Brain microvascular endothelial cell (primary cell): ENCODE data around the gene ARHGAP45.

Source experiments
- DNase-seq: peaks from one replicate; pipeline ENCODE4 v3.0.0-alpha.2; 2020
- H3K27ac ChIP-seq: fragments of 250-450 bp; sonication (Bioruptor Pico); 2 replicates; pipeline ENCODE4 v1.5.1; 2020; ENCODE audit warnings: mild to moderate bottlenecking, moderate library complexity
- H3K27me3 ChIP-seq: fragments of 250-450 bp; sonication (Bioruptor Pico); replicated peaks from 2 replicates; pipeline ENCODE4 v1.5.1; 2020; ENCODE audit warnings: mild to moderate bottlenecking
- H3K36me3 ChIP-seq: fragments of 250-450 bp; sonication (Bioruptor Pico); replicated peaks from 2 replicates; pipeline ENCODE4 v1.5.1; 2020; ENCODE audit warnings: mild to moderate bottlenecking
- H3K4me3 ChIP-seq: 2 replicates; pipeline ENCODE4 v1.5.1; 2011; ENCODE audit warnings: low read depth, mild to moderate bottlenecking, control low read depth, low read length, moderate library complexity
- CTCF ChIP-seq: IDR thresholded peaks from 2 replicates; pipeline ENCODE4 v1.5.1; 2011; ENCODE audit warnings: low read depth, mild to moderate bottlenecking, moderate library complexity, low read length, control low read depth, inconsistent platforms; ENCODE audit errors: missing control alignments
- in situ Hi-C: cut with HindIII; loops from 2 replicates; pipeline ENCODE4 v1.10.0; 2017; ENCODE audit warnings: low sequenced_read_pairs, low pct_ligation_motif_present

The ARHGAP45 gene

GRCh38 chr19:1118999-1119398, 52.0 kb downstream of the ARHGAP45 start:
- Histone ChIP-seq H3K27ac (no peak overlapping the region), H3K36me3 (peaks cover 87% of the 10 kb centered on the region), H3K27me3 (no peaks in the 10 kb centered on the region), H3K4me3 (no peak overlapping the region)
- TF ChIP-seq CTCF = no peak
- DNase-seq = no peak
- in situ Hi-C loops = loop anchor here (25.0 kb wide), 1 partner anchor 118 kb away; the partner anchor contains the start of genes ATP5F1D, CBARP and MIDN

GRCh38 chr19:1119475-1120217, 52.7 kb downstream of the ARHGAP45 start:
- Histone ChIP-seq H3K36me3 (peaks cover 87% of the 10 kb centered on the region), H3K4me3 (no peak overlapping the region), H3K27ac (no peak overlapping the region), H3K27me3 (no peaks in the 10 kb centered on the region)
- TF ChIP-seq CTCF = no peak
- DNase-seq = no peak
- in situ Hi-C loops = loop anchor here (25.0 kb wide), 1 partner anchor 118 kb away; the partner anchor contains the start of genes ATP5F1D, CBARP and MIDN

- DNase-seq = no peak
- H3K27ac ChIP-seq = no peak overlapping the region
- H3K27me3 ChIP-seq = no peaks in the 10 kb centered on the region
- H3K4me3 ChIP-seq = no peak overlapping the region
- peaks cover 89% of the 10 kb centered on the region for H3K36me3 ChIP-seq
- TF ChIP-seq CTCF = no peak
- in situ Hi-C loops = loop anchor here (25.0 kb wide), 1 partner anchor 116 kb away; the partner anchor contains the start of genes ATP5F1D, CBARP and MIDN
Measured at GRCh38 chr19:1121395-1121794, 54.4 kb downstream of the ARHGAP45 start.

GRCh38 chr19:1122021-1122971, 55.3 kb downstream of the ARHGAP45 start:
- no peak for DNase-seq
- Histone ChIP-seq H3K36me3 (peaks cover 88% of the 10 kb centered on the region), H3K27ac (no peak overlapping the region), H3K27me3 (no peaks in the 10 kb centered on the region), H3K4me3 (no peak overlapping the region)
- in situ Hi-C loops = loop anchor here (25.0 kb wide), 1 partner anchor 115 kb away; the partner anchor contains the start of genes ATP5F1D, CBARP and MIDN
- no peak for TF ChIP-seq CTCF

- in situ Hi-C loops = loop anchor here (25.0 kb wide), 1 partner anchor 114 kb away; the partner anchor contains the start of genes ATP5F1D, CBARP and MIDN
- H3K27me3 ChIP-seq = no peaks in the 10 kb centered on the region
- H3K27ac ChIP-seq = no peak overlapping the region
- H3K4me3 ChIP-seq = no peak overlapping the region
- TF ChIP-seq CTCF = no peak
- DNase-seq = peak; percentile 60
- peaks cover 87% of the 10 kb centered on the region for H3K36me3 ChIP-seq
Measured at GRCh38 chr19:1122972-1123363, 56.0 kb downstream of the ARHGAP45 start.
